Activated gamma-delta T cell (primary cell): ENCODE results near the gene NPEPL1.
"Not testable (repeated sequence)": the region's sequence is repeated elsewhere in the genome, so short reads cannot be mapped to it uniquely, and the experiment has no call there.

ENCODE experiments used
- DNase-seq: peaks from one replicate; lab custom pipeline; 2025; lab: John Stamatoyannopoulos, UW
- total RNA-seq, 2 donors: gene quantifications; one replicate each; lab custom pipeline; 2026; lab: John Stamatoyannopoulos, UW

The NPEPL1 gene
- 20.1 to 22.2 reads per million in 2 donors for total RNA-seq

- DNase-seq: peak; percentile 51
Measured at GRCh38 chr20:58692579-58693225, at the start of gene NPEPL1. Gene NPEPL1 (plus strand): TSS chr20:58692800. CDS start chr20:58692901, 101 bp downstream.

- DNase-seq: not testable (repeated sequence)
Measured at GRCh38 chr20:58642896-58643295, 49.7 kb upstream of the NPEPL1 start.

GRCh38 chr20:58645412-58645968, 47.1 kb upstream of the NPEPL1 start:
- DNase-seq: no peak

- no peak for DNase-seq
Measured at GRCh38 chr20:58646257-58646656, 46.3 kb upstream of the NPEPL1 start.

GRCh38 chr20:58646703-58647102, 45.9 kb upstream of the NPEPL1 start:
- no peak for DNase-seq

GRCh38 chr20:58647162-58647795, 45.3 kb upstream of the NPEPL1 start:
- DNase-seq: no peak

GRCh38 chr20:58647796-58648501, 44.7 kb upstream of the NPEPL1 start:
- DNase-seq: no peak

- DNase-seq: not testable (repeated sequence)
Measured at GRCh38 chr20:58648502-58648825, 44.1 kb upstream of the NPEPL1 start.

- peak; percentile 22 for DNase-seq
Measured at GRCh38 chr20:58649288-58650180, 43.1 kb upstream of the NPEPL1 start.

GRCh38 chr20:58650181-58650775, 42.3 kb upstream of the NPEPL1 start:
- peak; percentile 35 for DNase-seq

- DNase-seq: peak; percentile 68
Measured at GRCh38 chr20:58650776-58651558, 41.6 kb upstream of the NPEPL1 start, which contains the start of gene STX16. Gene STX16 (plus strand): TSS chr20:58651283. CDS start chr20:58652007, 724 bp downstream.

- DNase-seq: no peak
Measured at GRCh38 chr20:58651559-58651945, 41.0 kb upstream of the NPEPL1 start.

GRCh38 chr20:58651946-58652605, 40.5 kb upstream of the NPEPL1 start:
- DNase-seq: peak; percentile 45

GRCh38 chr20:58652606-58653294, 39.9 kb upstream of the NPEPL1 start:
- no peak for DNase-seq

GRCh38 chr20:58654337-58654736, 38.3 kb upstream of the NPEPL1 start:
- no peak for DNase-seq

- no peak for DNase-seq
Measured at GRCh38 chr20:58655328-58656107, 37.1 kb upstream of the NPEPL1 start.

GRCh38 chr20:58656831-58657230, 35.8 kb upstream of the NPEPL1 start:
- DNase-seq: no peak

GRCh38 chr20:58657262-58657661, 35.3 kb upstream of the NPEPL1 start:
- no peak for DNase-seq
